GM18498 (cell line): ENCODE data around the gene OR8H2.
"Not testable (repeated sequence)": the region's sequence is repeated elsewhere in the genome, so short reads cannot be mapped to it uniquely, and the experiment has no call there.

Experiments used
- ATAC-seq: cut with Tn5 transposase; IDR thresholded peaks from one replicate; pipeline ENCODE4 v1.9.1; 2021; ENCODE audit warnings: mild to moderate bottlenecking, moderate library complexity; ENCODE audit not compliant: unreplicated experiment

OR8H2 gene, protein sequence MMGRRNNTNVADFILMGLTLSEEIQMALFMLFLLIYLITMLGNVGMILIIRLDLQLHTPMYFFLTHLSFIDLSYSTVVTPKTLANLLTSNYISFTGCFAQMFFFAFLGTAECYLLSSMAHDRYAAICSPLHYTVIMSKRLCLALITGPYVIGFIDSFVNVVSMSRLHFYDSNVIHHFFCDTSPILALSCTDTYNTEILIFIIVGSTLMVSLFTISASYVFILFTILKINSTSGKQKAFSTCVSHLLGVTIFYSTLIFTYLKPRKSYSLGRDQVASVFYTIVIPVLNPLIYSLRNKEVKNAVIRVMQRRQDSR

DNA sequence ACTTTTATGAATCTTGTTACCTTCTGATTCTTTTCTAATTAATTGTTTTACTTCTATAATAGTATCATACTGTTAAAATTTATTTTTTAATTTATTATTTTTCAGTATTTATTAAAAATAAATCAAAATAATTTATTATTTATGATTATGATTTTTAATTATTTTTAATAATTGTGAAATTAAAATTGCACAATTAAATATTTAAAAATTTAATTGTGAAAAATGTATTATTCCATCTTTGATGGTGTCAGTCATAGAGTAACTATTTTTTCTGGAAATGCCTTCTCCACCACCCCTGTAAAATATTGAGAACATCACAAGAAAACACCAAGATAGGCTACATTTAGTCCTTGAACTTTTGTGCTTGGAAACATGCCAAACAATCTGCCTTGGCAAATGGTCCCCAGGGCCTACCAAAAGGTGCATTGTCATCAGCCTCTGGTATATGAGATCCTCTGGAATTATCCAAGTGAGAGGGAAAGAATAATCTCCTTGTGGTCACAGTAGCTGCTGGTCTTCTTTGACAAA lies at the start of gene OR8H2:
Gene OR8H2, plus strand, starts transcription at position 478 of the 528 bp plus-strand sequence. CDS start 1,356 bp downstream, outside the sequence.
- ATAC-seq: no peak

DNA sequence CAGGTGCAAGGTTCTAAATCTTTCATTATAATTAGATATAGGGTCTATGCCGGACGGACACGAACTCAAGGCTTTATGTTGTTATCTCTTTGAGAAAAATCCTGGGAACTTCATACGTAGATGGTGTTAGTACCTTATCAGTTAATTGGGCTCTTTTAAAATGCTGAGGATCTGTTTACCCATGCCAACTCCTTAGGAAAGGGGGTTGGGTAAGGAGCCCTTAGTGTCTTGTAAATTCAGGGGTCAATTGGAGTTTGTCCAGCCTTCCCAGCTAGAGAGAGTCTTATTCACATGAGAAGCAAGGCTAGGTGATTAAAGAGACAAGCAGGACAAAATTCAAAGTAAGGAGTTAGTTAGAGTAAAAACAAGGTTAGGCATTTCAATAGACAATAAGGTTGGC lies 47.1 kb upstream of the OR8H2 start:
- ATAC-seq: not testable (repeated sequence)

DNA sequence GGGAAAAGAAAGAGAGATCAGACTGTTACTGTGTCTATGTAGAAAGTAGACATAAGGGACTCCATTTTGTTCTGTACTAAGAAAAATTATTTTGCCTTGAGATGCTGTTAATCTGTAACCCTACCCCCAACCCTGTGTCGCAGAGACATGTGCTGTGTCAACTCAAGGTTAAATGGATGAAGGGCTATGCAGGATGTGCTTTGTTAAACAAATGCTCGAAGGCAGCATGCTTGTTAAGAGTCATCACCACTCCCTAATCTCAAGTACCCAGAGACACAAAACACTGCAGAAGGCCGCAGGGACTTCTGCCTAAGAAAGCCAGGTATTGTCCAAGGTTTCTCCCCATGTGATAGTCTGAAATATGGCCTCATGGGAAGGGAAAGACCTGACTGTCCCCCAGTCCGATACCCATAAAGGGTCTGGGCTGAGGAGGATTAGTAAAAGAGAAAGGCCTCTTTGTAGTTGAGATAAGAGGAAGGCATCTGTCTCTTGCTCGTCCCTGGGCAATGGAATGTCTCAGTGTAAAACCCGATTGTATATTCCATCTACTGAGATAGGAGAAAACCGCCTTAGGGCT lies 45.7 kb upstream of the OR8H2 start:
- not testable (repeated sequence) for ATAC-seq

DNA sequence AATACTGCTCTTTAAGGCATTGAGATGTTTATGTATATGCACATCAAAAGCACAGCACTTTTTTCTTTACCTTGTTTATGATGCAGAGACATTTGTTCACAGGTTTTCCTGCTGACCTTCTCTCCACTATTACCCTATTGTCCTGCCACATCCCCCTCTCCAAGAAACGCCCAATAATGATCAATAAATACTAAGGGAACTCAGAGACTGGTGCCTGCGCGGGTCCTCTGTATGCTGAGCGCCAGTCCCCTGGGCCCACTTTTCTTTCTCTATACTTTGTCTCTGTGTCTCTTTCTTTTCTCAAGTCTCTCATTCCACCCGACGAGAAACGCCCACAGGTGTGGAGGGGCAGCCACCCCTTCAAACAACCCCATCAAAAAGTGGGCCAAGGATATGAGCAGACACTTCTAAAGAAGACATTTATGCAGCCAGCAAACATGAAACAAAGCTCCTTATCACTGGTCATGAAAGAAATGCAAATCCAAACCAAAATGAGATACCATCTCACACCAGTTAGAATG lies 45.2 kb upstream of the OR8H2 start:
- ATAC-seq: not testable (repeated sequence)

DNA sequence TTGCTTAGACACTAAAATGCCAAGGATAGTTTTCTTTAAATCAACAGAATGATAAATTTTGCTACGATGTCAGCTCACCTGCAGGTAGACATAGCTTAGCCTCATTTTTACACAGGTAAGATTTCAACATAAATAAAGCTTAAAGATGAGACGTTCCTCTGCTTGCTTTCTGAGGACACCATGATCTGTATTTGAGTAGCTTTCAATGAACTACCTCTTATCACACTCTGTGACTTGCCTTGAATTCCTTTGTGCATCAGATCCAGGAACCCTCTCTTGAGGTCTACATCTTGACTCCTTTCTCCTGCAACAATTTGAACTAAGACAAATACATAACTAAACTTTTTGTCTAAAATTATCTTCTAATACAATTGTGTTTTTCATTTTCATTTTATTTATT lies 36.5 kb upstream of the OR8H2 start:
- no peak for ATAC-seq

DNA sequence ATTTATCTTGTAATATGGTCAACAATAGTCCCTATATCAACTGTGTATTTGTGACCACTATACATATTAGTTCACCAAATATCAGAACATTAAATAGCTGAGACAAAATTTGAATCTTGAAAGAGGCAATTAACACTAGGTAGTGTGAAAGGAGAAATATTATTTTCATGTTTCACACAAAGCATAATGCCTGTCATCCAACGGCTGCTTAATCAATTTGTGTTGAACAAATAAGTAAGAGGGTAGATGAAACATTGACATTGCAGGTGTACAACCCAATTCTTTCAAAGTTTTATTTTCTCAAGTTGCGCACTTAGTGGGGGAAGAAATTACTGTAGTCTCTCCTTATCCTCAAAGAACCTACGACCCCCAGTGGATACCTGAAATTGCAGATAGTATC lies 13.8 kb upstream of the OR8H2 start:
- no peak for ATAC-seq

DNA sequence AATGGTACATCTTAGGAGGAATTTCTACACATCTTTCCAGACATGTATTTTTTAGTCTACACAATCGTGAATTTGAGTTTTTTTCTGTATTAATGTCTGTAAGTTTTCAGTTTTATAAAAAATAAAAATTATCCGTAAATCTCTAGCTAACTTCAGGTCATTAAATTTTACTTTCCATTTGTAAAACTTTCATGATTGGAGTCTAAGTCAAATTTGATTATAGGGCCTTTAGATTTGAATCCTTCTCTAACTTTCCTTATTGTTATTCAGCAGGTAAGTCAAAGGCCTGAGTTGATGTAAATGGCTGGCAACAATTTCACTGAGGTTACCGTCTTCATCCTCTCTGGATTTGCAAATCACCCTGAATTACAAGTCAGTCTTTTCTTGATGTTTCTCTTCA lies 10.5 kb upstream of the OR8H2 start, which contains the start of gene OR8I2:
Gene OR8I2, plus strand, starts transcription at position 301 of the 400 bp plus-strand sequence. Its CDS starts 0 bp downstream, at position 301.
- ATAC-seq: no peak

DNA sequence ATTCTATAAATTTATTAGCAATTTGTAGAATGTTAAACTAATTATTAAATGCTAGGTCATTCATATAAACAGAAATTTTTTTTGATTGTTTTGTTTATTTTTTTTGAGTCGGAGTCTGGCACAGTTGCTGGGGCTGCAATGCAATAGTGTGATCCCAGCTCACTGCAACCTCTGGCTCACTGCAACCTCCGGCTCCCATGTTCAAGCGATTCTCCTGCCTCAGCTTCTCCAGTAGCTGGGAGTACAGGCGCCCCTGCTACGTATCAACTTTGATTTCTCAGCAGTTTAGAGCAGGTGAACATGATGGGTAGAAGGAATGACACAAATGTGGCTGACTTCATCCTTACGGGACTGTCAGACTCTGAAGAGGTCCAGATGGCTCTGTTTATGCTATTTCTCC lies 18.6 kb downstream of the OR8H2 start, which contains the start of gene OR8H3:
Gene OR8H3, plus strand, starts transcription at position 301 of the 400 bp plus-strand sequence. Its CDS starts 0 bp downstream, at position 301.
- ATAC-seq: no peak

DNA sequence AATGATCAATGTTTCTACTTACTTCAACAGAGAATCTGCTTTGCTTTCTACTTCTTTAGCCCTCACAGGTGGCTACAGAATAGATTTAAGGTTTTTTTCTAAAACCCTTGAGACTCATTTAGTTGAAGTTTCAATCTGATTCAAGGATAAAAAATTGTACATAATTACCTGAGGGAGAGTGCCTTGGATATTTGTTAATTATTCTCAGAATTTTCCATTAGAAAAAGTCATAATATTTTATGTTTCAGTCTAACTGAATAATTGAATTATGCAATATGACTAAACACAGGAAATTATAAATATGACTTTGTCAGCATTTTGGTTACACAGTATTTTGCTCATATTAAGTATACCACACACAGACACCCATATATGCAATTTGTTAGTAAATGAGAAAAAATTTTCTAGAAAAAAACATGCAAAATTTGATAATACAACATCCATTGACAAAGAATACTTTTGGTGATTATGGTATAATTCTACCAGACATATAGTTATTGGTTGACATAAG lies 36.7 kb downstream of the OR8H2 start, which contains the start of gene OR8J3:
Gene OR8J3, minus strand, starts transcription at position 51 of the 511 bp plus-strand sequence. CDS start 2,483 bp downstream, outside the sequence.
- no peak for ATAC-seq

DNA sequence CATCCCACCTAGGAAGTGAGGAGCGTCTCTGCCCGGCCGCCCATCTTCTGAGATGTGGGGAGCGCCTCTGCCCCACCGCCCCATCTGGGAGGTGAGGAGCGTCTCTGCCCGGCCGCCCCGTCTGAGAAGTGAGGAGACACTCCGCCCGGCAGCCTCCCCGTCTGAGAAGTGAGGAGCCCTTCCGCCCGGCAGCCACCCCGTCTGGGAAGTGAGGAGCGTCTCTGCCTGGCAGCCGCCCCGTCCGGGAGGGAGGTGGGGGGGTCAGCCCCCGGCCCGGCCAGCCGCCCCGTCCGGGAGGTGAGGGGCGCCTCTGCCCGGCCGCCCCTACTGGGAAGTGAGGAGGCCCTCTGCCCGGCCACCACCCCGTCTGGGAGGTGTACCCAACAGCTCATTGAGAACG lies 40.2 kb downstream of the OR8H2 start:
- not testable (repeated sequence) for ATAC-seq

DNA sequence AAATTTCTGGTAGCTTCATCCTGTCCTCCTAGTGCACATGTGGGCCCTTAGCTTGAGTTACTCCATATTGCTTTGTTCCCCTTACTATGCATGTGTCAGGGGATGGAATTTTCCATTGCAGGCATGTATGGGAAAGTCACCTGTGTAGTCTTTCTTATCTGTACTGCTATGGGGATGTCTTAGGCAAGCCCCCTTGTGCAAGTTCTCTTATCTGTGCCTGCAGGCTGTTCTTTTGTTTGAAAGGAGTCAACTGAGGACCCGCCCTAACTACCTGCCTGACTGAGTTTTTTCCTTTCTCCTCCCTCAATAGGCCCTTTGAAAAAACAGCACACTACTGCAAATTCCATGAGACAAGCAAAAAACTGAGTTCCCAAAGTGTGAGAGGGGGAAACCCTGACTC lies 47.9 kb downstream of the OR8H2 start:
- ATAC-seq: no peak

DNA sequence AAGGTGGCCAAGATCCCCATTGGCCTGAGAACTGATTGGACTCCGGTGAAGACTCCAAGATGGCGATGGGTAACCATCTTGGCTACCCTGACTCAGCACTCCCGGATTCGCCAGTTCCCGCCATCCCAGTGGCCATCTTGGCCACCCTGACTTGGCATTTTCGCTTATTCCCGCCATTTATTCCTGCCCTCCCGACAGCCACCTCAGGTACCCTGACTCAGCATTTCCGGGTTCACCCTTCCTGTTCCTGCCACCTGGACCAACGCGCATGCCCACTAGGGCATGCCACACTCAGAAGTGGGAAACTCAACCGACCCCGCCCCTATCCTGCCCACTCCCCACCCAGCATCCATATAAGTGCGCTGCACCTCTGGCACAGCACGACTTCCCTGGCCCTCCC lies 48.8 kb downstream of the OR8H2 start:
- no peak for ATAC-seq
